ENCODE data around the gene LDLRAD4.
"Not testable (repeated sequence)": the region's sequence is repeated elsewhere in the genome, so short reads cannot be mapped to it uniquely, and the experiment has no call there.

LDLRAD4 gene

DNA sequence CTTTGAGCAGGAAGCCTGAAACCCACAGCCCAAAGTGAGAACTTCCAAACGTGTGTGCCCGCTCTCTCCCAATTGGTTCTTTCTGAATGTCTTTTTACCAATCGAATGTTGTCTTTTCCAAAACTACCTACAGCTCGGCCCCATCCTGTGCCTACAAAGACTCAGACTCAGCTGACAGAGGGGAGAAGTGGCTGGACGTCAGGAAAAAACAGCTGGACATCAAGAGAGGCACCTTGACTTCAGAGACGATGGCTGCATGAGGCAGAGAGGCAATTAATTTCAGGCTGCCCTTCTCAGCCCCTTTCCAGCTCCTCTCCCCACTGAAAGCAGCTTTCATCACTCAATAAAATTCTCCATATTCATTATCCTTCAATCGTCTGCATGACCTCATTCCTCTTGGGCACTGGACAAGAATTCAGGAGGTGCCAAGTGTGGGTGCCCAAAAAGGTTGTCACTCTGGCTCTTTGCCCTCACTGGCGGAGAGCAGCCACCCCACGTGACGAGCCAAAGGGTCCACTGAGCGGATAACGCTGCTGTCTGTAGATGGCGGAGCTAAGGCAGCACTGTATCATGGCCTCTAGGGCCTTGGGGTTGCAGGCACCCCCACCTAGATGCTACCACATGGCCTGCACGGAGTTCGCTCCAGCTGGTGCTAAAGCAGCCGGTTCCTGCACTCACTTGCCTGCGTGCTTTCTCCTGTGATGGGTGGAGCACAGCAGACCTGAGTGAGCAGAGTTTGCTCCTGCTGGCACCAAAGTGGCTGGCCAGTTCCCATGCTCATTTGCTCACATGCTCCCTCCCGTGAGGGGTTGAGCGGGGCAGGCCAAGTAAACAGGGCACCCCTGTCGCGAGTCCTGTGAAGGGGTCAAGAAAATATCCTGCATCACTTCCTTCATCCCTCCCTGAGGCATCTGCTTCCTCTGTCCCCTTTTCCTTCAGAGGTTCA lies 469.9 kb downstream of the LDLRAD4 start:
- DNase-seq (ENCODE audit: low read depth in 1 of 2, low spot score in 1 of 2), result no peak

DNA sequence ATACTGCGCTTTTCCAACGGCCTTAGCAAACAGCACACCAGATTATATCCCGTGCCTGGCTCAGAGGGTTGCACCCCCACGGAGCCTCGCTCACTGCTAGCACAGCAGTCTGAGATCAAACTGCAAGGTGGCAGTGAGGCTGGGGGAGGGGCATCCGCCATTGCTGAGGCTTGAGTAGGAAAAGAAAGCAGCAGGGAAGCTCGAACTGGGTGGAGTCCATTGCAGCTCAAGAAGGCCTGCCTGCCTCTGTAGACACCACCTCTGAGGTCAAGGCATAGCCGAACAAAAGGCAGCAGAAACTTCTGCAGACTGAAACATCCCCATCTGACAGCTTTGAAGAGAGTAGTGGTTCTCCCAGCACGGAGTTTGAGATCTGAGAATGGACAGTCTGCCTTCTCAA lies 471.5 kb downstream of the LDLRAD4 start:
- DNase-seq (ENCODE audit: low read depth in 1 of 2, low spot score in 1 of 2), result not testable (repeated sequence)

DNA sequence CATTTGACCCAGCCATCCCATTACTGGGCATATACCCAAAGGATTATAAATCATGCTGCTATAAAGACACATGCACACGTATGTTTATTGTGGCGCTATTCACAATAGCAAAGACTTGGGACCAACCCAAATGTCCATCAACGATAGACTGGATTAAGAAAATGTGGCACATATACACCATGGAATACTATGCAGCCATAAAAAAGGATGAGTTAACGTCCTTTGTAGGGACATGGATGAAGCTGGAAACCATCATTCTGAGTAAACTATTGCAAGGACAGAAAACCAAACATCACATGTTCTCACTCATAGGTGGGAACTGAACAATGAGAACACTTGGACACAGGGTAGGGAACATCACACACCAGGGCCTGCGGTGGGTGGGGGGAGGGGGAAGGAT lies 476.8 kb downstream of the LDLRAD4 start:
- not testable (repeated sequence) for DNase-seq (ENCODE audit: low read depth in 1 of 2, low spot score in 1 of 2)

DNA sequence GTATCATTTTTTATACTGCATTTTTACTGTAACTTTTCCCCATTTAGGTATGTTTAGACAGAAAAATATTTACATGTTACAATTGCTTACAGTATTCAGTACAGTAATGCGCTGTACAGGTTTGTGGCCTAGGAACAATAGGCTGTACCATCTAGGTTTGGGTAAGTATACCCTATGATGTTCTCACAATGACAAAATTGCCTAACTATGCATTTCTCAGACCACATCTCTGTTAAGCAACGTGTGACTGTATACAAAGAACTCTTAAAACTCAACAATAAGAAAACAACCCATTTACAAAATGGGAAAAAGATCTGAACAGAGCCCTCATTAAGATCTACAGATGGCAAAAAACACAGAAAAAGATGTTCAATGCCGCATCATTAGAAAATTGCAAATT lies 478.4 kb downstream of the LDLRAD4 start:
- no peak for DNase-seq (ENCODE audit: low read depth in 1 of 2, low spot score in 1 of 2)

DNA sequence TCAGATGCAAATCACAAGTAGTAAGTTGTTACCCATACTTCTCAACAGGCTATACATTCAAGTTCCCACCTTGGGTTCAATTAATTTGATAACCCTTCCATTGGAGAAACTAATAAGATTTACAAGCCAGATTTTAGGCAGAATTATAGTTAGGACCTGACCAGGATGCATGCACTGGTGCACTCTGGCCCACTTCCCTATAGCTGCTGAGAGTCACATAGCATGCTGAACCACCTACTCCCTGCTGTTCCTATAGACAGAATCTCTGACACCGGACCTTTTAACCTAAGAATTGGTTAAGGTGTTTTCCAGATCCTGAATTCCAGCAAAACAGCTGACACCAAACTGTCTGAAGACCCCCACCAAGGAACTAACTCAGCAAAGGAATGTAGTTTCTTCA lies 481.6 kb downstream of the LDLRAD4 start:
- no peak for DNase-seq (ENCODE audit: low read depth in 1 of 2, low spot score in 1 of 2)
